Suprapubic skin (tissue), 4 donors: ENCODE measurements around the gene LRRC1. TPM values are rescaled to one million over a fixed set of nuclear protein-coding genes. Genes with fewer than 3 reads are reported as not detected.

Experiments
- DNase-seq, 2 donors: peaks; one replicate each; pipeline ENCODE4 v3.0.0-alpha.2; 2019; ENCODE audit warnings: low spot score in 2 of 2
- H3K27ac ChIP-seq: fragments of 200-600 bp; sonication (generic); one replicate; pipeline ENCODE4 v1.5.1; 2019
- H3K27me3 ChIP-seq: fragments of 200-600 bp; sonication (generic); one replicate; pipeline ENCODE4 v1.5.1; 2019
- H3K36me3 ChIP-seq: fragments of 200-600 bp; sonication (generic); one replicate; pipeline ENCODE4 v1.5.1; 2019
- H3K4me1 ChIP-seq: fragments of 200-600 bp; sonication (generic); one replicate; pipeline ENCODE4 v1.5.1; 2019
- H3K4me3 ChIP-seq: fragments of 200-600 bp; sonication (generic); one replicate; pipeline ENCODE4 v1.5.1; 2019; ENCODE audit warnings: mild to moderate bottlenecking
- H3K9me3 ChIP-seq: fragments of 200-600 bp; sonication (generic); one replicate; pipeline ENCODE4 v1.5.1; 2019
- CTCF ChIP-seq, 2 donors: fragments of 200-600 bp in 1 of 2; fragments of 450-650 bp in 1 of 2; sonication (generic) in 1 of 2; IDR thresholded peaks; one replicate each; pipeline ENCODE4 v1.5.1; 2016 to 2019; ENCODE audit warnings: antibody characterized with exemption in 2 of 2, mild to moderate bottlenecking in 1 of 2, moderate library complexity in 1 of 2
- EP300 ChIP-seq: sonication (generic); formaldehyde crosslinking; IDR thresholded peaks from one replicate; pipeline ENCODE4 v1.6.1; 2017; ENCODE audit warnings: antibody characterized with exemption
- POLR2A ChIP-seq, 2 donors: fragments of 450-650 bp; IDR thresholded peaks; one replicate each; pipeline ENCODE4 v1.6.1; 2017; ENCODE audit warnings: antibody characterized with exemption in 2 of 2, mild to moderate bottlenecking in 2 of 2, moderate library complexity in 2 of 2
- POLR2AphosphoS5 ChIP-seq, 3 donors: sonication (generic); formaldehyde crosslinking; IDR thresholded peaks; one replicate each; pipeline ENCODE4 v1.6.1; 2017; ENCODE audit warnings: antibody characterized with exemption in 3 of 3
- WGBS: methylation state at CpG from one replicate; pipeline ENCODE4 v1.1.5; 2018; 5-methylcytosine and 5-hydroxymethylcytosine counted together
- total RNA-seq, 4 donors: library from RNA; depleted of rRNA; stranded (reverse); fragments of >200 nt; gene quantifications; one replicate each; pipeline ENCODE4 v1.1.0, GENCODE V29; 2016

The LRRC1 gene
- total RNA-seq, 4 donors from 2014 or later: 34.6 to 80.9 (median 42.4) TPM

- peaks cover 22% of the 10 kb centered on the region for H3K36me3 ChIP-seq
- H3K27ac ChIP-seq: no peak overlapping the region
- H3K27me3 ChIP-seq: no peaks in the 10 kb centered on the region
- DNase-seq: no peak
- TF ChIP-seq POLR2AphosphoS5 (IDR thresholded peaks at IDR 0.05) (no peak), POLR2A (IDR thresholded peaks at IDR 0.05) (no peak), EP300 (no peak), CTCF (IDR thresholded peaks at IDR 0.05) (no peak)
- no peaks in the 10 kb centered on the region for H3K9me3 ChIP-seq
- no peak overlapping the region for H3K4me3 ChIP-seq
- H3K4me1 ChIP-seq: no peaks in the 10 kb centered on the region
Measured at GRCh38 chr6:53896196-53896595, 101.4 kb downstream of the LRRC1 start.

- Histone ChIP-seq H3K27me3 (no peaks in the 10 kb centered on the region), H3K4me1 (no peaks in the 10 kb centered on the region), H3K4me3 (no peak overlapping the region), H3K36me3 (peaks cover 37% of the 10 kb centered on the region), H3K9me3 (no peaks in the 10 kb centered on the region), H3K27ac (no peak overlapping the region)
- 88% methylated on average over 2 of the region's 2 CpGs for WGBS
- DNase-seq: no peak
- TF ChIP-seq EP300 (no peak), POLR2A (IDR thresholded peaks at IDR 0.05) (no peak), POLR2AphosphoS5 (IDR thresholded peaks at IDR 0.05) (no peak), CTCF (IDR thresholded peaks at IDR 0.05) (no peak)
Measured at GRCh38 chr6:53898026-53898795, 103.4 kb downstream of the LRRC1 start.

- H3K27ac ChIP-seq: no peak overlapping the region
- TF ChIP-seq POLR2AphosphoS5 (IDR thresholded peaks at IDR 0.05) (no peak), EP300 (no peak), CTCF (IDR thresholded peaks at IDR 0.05) (no peak), POLR2A (IDR thresholded peaks at IDR 0.05) (no peak)
Measured at GRCh38 chr6:53899512-53899911, 104.7 kb downstream of the LRRC1 start.

GRCh38 chr6:53903357-53903756 lies 108.6 kb downstream of the LRRC1 start:
- no peak overlapping the region for H3K4me3 ChIP-seq
- H3K9me3 ChIP-seq: no peaks in the 10 kb centered on the region
- TF ChIP-seq CTCF (IDR thresholded peaks at IDR 0.05) (no peak), POLR2AphosphoS5 (IDR thresholded peaks at IDR 0.05) (no peak), POLR2A (IDR thresholded peaks at IDR 0.05) (no peak), EP300 (no peak)
- H3K4me1 ChIP-seq: no peaks in the 10 kb centered on the region
- H3K36me3 ChIP-seq: peaks cover 38% of the 10 kb centered on the region
- DNase-seq: no peak
- no peak overlapping the region for H3K27ac ChIP-seq
- no peaks in the 10 kb centered on the region for H3K27me3 ChIP-seq
- 46% methylated on average over 2 of the region's 2 CpGs for WGBS

More at GRCh38 chr6:53899512-53899911, 104.7 kb downstream of the LRRC1 start:
- DNase-seq: no peak
- Histone ChIP-seq H3K4me1 (no peaks in the 10 kb centered on the region), H3K27me3 (no peaks in the 10 kb centered on the region), H3K36me3 (peaks cover 47% of the 10 kb centered on the region), H3K4me3 (no peak overlapping the region), H3K9me3 (no peaks in the 10 kb centered on the region)
- WGBS: 85% methylated on average over 5 of the region's 5 CpGs

- DNase-seq: no peak
- Histone ChIP-seq H3K4me1 (no peaks in the 10 kb centered on the region), H3K27me3 (no peaks in the 10 kb centered on the region), H3K9me3 (no peaks in the 10 kb centered on the region), H3K27ac (no peak overlapping the region), H3K36me3 (peaks cover 29% of the 10 kb centered on the region), H3K4me3 (no peak overlapping the region)
- TF ChIP-seq POLR2A (IDR thresholded peaks at IDR 0.05) (no peak), CTCF (IDR thresholded peaks at IDR 0.05) (no peak), POLR2AphosphoS5 (IDR thresholded peaks at IDR 0.05) (no peak)
- WGBS: 75% methylated on average over 3 of the region's 3 CpGs
Measured at GRCh38 chr6:53906103-53906502, 111.3 kb downstream of the LRRC1 start.
